HCEC 1CT (cell line): ENCODE results near the gene BRAF.
"Not testable (repeated sequence)": the region's sequence is repeated elsewhere in the genome, so short reads cannot be mapped to it uniquely, and the experiment has no call there.

ENCODE experiments used
- DNase-seq: peaks from one replicate; pipeline ENCODE4 v3.0.0-alpha.2; 2017

The BRAF gene

DNA sequence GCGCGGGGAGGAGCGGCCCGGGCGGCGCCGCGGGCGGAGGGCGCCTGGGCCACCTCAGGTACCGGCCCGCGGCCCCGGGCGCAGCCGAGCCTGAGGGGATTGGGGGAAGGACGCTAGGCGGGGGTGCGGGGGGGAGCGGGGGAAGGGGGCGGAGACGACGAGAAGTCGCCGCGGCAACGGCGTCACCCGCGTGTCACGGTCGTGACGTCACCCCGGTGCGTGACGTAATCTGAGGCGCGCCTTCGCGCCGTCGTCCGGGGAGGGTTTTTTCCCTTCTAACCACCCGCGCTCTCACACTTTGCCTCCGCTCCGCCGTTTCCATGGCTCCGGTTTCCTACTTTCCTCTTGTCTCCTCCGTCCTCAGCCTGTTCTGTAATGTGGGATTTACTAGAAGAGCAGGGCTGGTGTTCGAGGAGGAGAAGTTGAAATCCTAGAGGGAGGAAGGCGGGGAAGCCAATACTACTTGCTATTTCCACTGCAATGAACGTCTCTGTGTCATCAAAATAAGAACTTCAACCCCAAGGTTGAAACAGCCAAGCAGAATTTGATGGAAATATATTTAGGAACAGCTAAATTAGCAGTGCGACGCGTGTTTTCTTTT, at the start of gene BRAF:
TSS of gene BRAF (minus strand) at position 109 of the 601 bp plus-strand sequence. CDS start 226 bp downstream, outside the sequence.
- DNase-seq, result peak; percentile 78

GRCh38 chr7:140972876-140973829, 48.4 kb upstream of the BRAF start:
- DNase-seq, result no peak

GRCh38 chr7:140972344-140972743, 47.6 kb upstream of the BRAF start:
- DNase-seq, result no peak

DNA sequence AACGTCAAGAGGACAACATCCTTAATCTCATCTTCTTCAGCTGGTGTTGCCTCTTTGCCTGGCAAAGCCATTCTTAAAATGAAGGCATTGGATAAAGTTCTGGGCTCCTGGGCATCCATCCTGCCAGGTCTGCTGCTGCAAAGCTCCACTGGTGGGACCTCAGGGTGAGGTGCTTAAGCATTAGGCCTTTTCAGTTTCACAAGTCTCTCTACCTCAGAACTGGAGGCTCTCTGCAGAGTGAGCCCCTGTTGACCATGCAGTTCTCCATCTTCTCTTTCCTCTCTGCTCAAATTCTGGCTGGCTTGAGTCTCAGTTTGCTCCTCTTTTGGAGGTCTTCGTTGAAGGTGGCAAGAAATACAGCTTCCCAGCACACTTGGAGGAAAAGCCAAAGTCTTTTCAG, 42.7 kb upstream of the BRAF start:
- no peak for DNase-seq

DNA sequence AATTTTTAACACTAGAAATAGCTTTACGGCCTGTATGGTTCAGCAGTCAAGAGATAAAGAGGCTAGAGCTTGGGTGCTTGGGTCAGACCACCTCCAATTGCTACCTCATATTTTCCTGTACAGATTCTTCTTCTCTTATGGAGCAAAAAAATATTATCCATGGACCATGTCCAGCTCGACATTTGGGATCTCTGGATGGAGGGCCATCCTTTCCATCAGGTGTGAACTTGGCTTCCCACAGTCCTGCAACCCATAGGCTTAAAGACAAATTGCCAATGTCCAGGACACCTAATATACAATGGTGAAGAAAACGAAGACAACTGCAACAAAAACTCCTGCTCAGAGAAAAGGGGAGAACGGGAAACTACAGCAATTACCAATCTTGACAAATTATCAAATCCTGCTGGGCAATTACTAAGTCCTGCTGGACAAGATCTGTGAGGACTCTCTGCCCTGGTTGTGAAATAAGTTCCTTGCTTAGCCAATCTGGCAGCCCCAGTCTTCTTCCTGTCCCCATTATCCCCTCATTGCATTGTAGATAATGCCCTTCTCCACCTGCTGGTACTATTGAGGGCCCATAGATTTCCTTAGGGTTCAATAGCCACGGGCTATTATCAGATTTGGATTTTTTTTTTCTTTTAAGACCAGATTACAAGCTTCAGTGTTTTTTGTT, 42.0 kb upstream of the BRAF start:
- no peak for DNase-seq

GRCh38 chr7:140961117-140961516, 36.4 kb upstream of the BRAF start:
- no peak for DNase-seq

DNA sequence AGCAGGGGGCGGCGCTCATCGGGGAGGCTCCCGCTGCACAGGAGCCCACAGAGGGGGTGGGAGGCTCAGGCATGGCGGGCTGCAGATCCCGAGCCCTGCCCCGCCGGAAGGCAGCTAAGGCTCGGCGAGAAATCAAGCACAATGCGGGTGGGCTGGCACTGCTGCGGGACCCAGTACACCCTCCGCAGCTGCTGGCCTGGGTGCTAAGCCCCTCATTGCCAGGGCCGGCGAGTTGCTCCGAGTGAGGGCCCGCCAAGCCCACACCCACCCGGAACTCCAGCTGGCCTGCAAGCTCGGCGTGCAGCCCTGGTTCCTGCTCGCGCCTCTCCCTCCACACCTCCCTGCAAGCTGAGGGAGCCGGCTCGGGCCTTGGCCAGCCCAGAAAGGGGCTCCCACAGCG, 32.3 kb upstream of the BRAF start:
- not testable (repeated sequence) for DNase-seq

DNA sequence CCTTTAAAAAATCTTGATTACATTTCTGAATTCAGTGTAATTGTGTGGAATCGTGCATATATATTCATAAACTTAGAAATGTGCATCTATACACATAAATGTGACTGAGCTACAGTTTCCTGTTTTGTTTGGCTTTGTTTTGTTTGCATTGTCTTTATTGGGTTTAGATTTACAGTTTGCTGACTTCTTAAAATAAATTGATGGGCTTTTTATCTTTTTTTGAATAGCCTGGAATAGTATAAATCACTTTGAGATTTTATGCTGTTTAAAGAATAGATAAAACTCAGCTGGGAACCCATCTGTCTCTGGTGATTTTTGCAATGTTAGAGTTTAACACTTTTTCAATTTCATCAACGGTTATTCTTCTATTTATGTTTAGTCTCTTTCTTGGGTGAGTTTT, 21.2 kb upstream of the BRAF start:
- DNase-seq, result no peak

DNA sequence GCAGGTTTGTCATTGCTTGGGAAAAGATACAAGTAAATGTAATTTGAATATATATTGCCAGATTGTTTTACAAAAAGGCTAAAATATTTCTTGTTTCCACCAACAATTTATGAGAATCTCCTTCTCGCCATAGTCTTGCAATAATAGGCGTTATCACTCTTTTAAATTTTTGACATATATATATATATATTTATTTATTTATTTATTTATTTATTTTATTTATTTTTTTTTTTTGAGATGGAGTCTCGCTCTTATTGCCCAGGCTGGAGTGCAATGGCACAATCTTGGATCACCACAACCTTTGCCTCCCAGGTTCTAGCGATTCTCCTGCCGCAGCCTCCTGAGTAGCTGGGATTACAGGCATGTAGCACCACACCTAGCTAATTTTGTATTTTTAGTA, 17.5 kb upstream of the BRAF start:
- DNase-seq, result not testable (repeated sequence)

- no peak for DNase-seq
Observed at GRCh38 chr7:140940898-140941297, 16.2 kb upstream of the BRAF start.

- no peak for DNase-seq
Observed at GRCh38 chr7:140937702-140938264, 13.1 kb upstream of the BRAF start.

DNA sequence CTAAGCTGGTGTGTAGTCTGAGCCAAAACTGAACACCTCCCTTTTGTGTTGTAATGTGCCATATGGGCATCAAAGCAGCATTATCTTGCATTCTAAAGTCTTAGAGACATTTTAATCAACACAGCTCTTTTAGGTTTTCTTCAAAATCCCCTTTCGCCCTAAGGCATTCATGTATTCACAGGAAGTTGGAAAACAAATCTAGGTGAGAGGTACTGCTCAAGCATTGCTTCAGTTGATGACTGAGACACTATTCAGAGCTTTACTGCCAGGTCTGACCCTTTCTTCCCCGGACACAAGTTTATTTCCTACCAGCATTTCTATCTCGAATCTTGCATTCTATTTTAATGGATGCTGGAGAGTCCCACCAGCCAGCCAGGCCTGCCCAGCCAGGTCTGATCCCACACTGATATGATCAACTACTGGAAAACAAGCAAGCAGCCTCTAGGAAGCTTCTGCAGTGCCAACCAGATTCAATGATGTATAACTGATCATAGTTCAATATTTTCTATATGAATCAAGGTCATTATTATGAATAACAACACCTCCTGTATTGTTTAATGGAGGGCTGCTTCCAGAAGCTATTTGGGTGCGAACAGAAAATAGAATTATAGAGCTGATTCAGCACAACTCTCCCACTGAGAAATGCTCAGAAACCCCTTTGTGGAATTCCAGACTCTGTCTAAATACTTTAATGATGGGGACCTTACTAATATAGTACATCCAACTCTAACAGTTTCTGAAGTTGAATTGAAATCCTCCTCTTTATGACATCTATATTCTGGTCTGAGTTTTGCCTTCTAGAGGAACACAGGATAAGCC, 4.0 kb upstream of the BRAF start:
- no peak for DNase-seq

- DNase-seq, result not testable (repeated sequence)
Observed at GRCh38 chr7:140927945-140928344, 3.2 kb upstream of the BRAF start.

DNA sequence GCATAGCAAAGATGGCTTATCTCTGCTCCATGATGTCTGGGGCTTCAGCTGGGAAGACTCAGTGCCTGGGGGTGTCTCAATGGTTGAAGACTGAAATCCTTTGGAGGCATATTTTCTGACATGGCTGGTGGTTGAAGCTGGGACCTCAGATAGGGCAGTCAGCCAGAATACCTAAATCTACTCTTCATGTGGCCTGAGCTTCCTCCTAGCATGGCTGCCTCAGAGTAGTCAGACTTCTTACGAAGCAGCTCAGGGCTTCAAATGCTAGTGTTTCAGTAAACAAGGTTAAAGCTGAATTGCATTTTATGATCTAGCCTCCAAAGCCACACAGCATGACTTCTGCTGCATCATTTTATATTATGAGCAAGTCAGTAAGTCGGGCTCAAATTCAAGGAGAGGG, 2.6 kb upstream of the BRAF start:
- DNase-seq, result no peak

DNA sequence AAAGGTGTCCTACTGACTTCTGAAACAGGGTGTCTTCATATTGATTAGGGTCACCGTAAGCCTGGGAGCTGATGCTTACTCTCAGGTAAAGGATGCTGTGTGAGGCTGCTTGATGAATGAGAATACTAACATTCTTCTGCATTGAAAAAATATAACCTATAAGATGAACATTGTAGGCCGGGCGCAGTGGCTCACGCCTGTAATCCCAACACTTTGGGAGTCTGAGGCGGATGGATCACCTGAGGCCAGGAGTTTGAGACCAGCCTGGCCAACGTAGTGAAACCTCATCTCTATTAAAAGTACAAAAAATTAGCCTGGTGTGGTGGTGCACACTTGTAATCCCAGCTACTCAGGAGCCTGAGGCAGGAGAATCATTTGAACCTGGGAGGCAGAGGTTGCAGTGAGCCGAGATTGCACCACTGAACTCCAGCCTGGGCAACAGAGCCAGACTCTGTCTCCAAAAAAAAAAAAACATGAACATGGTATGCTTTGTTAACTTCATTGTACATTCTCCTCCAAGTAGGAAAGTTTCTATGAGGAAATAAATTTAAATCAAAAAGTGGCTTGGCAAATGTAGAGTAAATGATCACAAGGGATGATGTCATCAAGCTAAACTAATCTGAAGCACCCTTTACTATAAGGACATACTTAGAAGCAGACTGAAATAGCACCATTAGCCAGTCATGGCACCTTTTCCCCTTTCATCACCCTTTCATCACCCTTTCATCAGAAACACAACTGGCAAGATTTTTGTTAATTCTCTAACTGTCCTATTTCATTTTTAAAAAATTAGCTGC, 1.5 kb upstream of the BRAF start:
- no peak for DNase-seq

GRCh38 chr7:140924019-140924820, 509 bp downstream of the BRAF start:
- DNase-seq, result peak; percentile 55

- DNase-seq, result no peak
Observed at GRCh38 chr7:140923358-140924006, 1.2 kb downstream of the BRAF start.

GRCh38 chr7:140922741-140923345, 1.9 kb downstream of the BRAF start:
- no peak for DNase-seq

DNA sequence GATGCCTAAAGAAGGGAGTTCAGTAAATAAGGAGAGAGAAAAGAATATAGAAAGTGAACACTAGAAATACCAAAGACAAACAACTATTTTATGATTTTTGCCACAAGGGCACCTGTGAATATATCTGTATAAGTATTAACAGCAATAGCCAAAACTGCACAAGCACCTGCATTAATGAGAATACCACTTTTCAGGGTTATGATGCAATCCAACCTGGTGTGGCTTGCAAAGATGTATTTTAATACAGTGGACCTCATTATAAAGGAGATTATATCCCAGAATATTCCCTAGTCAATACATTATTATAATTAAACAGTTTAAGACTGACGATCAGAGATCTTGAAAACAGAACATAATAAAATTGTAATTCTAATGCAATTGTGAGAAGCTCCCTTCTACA, 4.0 kb downstream of the BRAF start:
- no peak for DNase-seq

DNA sequence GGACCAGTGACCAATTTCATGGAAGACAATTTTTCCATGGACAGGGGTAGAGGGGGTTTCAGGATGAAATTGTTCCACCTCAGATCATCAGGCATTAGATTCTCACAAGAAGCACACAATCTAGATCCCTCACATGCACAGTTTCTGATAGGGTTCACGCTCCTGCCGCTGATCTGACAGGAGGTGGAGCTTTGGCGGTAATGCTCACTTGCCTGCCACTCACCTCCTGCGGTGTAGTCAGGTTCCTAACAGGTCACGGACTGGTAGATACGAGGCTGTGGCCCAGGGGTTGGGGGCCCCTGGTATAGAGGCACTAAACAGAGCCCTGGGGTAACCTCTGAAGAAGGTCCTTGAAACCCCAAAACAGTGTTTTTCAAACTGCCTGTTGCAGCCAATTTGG, 6.5 kb downstream of the BRAF start:
- no peak for DNase-seq
